Stimulated activated CD4-positive, alpha-beta T cell treated with anti-CD3 and anti-CD28 coated beads, Interleukin-1b, Interleukin-23, amount 100 ng/mL, for 4 hours (primary cell): ENCODE results near the gene RGL3.
"Not testable (repeated sequence)": the region's sequence is repeated elsewhere in the genome, so short reads cannot be mapped to it uniquely, and the experiment has no call there.

Experiments
- DNase-seq, 2 donors: peaks; one replicate each; pipeline ENCODE4 v3.0.0-alpha.2; 2020; ENCODE audit warnings: low read depth in 2 of 2

Gene RGL3

GRCh38 chr19:11421371-11422098 is 2.4 kb upstream of the RGL3 start:
- peak in 1 of 2 donors; percentile 39 for DNase-seq

GRCh38 chr19:11420429-11421370 is 1.6 kb upstream of the RGL3 start:
- DNase-seq, result no peak

- DNase-seq, result no peak
Measured at GRCh38 chr19:11418094-11418548, 993 bp downstream of the RGL3 start.

- no peak for DNase-seq
Measured at GRCh38 chr19:11416346-11417052, 2.6 kb downstream of the RGL3 start.

- no peak for DNase-seq
Measured at GRCh38 chr19:11414544-11414943, 4.6 kb downstream of the RGL3 start.

GRCh38 chr19:11410682-11411081 is 8.4 kb downstream of the RGL3 start:
- DNase-seq, result no peak

- no peak for DNase-seq
Measured at GRCh38 chr19:11408591-11408990, 10.5 kb downstream of the RGL3 start.

GRCh38 chr19:11406703-11407236 is 12.3 kb downstream of the RGL3 start:
- DNase-seq, result not testable (repeated sequence)

GRCh38 chr19:11405846-11406643 is 13.1 kb downstream of the RGL3 start:
- DNase-seq, result peak in 1 of 2 donors; percentile 41

- no peak for DNase-seq
Measured at GRCh38 chr19:11404588-11405222, 14.4 kb downstream of the RGL3 start.

- no peak for DNase-seq
Measured at GRCh38 chr19:11401808-11402543, 17.1 kb downstream of the RGL3 start.

- no peak for DNase-seq
Measured at GRCh38 chr19:11400798-11401197, 18.3 kb downstream of the RGL3 start.

GRCh38 chr19:11399667-11400066 is 19.4 kb downstream of the RGL3 start:
- DNase-seq, result no peak

- DNase-seq, result no peak
Measured at GRCh38 chr19:11397089-11397610, 22.0 kb downstream of the RGL3 start.

- DNase-seq, result no peak
Measured at GRCh38 chr19:11390933-11391680, 28.0 kb downstream of the RGL3 start.

GRCh38 chr19:11390359-11390758 is 28.8 kb downstream of the RGL3 start:
- no peak for DNase-seq

GRCh38 chr19:11387162-11388034 is 31.7 kb downstream of the RGL3 start:
- no peak for DNase-seq

- no peak for DNase-seq
Measured at GRCh38 chr19:11384778-11385129, 34.4 kb downstream of the RGL3 start.
